Right hindlimb (tissue), 1 donor: ENCODE data around the gene RGS3.
A peak's percentile ranks its signal among the peaks of the same experiment; 100 is the strongest.
"Not testable (repeated sequence)": the region's sequence is repeated elsewhere in the genome, so short reads cannot be mapped to it uniquely, and the experiment has no call there.

Source experiments
- DNase-seq: peaks from one replicate; pipeline ENCODE4 v3.0.0-alpha.2; 2018

RGS3 gene

DNA sequence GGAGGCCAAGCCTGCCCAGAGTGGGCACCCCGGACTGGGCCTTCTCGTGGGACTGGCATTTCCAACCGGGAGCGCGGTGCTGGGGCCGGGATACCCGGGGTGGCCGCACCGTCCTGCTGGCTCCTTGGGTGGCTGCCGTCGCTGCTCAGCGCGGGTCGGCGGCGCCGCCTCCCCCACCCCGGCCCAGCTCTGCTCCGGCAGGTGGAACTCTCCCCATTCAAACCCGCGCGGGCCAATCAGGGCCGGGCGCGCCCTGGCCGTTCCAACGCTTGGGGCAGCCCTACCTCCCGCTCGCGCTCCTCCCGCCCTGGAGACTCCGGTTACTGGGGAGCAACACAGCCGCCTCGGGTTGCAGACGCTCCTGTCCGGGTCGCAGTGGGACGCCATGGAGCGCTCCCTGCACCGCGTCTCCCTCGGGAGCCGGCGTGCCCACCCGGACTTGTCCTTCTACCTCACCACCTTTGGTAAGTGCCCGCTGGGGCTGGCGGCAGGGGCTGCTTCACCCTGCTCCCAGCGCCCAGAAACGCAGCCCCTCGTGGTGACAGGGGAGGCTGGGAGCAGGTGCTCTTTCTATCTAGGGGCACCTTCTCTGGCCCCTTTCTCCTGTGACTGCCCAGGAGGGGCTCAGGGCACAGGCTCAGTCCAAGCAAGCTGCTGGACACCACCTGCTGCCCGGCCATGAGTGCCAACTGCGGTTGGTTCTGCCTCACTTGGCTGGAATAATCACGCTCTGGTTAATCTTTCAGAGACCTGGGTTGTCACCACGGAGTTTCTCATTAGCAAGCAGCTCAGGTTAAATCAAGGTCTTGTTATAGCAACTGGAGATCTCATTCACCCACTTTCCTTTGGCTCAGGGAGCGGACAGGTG is at the start of gene RGS3:
TSS of gene RGS3 (plus strand) at position 310 of the 868 bp plus-strand sequence. CDS start at position 386, 76 bp downstream.
- peak; percentile 61 for DNase-seq

DNA sequence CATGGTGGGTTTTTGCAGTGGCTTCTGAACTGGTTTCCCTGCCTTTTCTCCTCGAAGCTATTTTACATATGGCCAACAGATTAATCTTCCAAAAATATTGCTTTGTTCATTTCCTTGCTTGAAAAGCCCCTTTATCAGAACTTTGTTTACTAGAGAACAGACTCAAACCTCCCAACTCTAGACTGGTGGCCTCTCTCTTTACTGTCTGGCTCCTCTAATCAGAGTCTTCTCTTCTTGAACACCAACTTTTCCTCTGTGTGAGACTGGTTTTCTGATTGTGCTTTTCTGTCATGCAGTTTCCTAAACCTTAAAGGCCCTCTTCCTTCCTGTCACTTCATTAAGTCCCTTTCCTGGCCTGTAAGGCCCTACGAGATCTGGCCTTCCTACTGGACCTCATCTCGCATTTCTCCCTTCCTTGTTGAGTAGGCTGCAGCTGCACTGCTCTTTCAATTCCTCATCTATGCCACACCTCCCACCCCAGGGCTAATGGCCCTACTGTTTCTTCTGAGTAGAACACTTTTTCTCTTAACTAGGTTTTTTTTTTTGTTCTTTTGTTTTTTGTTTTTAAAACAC is 47.3 kb upstream of the RGS3 start:
- no peak for DNase-seq

DNA sequence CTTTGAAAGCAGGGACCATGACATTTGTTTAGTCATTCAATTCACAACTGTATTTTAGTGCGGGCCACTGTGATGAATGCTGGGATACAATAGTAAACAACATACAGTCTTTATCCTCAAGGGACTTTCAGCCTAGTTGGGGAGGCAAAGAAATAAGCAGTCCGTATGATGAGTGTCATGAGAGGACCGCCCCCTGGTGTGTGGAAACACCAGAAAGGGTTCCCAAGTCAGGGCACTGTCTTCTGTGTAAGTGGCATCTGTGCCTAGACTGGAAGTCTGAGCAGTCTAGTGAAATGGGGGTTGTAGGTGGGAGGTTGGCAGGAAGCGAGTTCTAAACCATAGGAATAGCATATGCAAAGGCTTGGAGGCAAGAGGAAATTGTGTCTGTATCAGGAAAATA is 46.2 kb upstream of the RGS3 start:
- DNase-seq: no peak

DNA sequence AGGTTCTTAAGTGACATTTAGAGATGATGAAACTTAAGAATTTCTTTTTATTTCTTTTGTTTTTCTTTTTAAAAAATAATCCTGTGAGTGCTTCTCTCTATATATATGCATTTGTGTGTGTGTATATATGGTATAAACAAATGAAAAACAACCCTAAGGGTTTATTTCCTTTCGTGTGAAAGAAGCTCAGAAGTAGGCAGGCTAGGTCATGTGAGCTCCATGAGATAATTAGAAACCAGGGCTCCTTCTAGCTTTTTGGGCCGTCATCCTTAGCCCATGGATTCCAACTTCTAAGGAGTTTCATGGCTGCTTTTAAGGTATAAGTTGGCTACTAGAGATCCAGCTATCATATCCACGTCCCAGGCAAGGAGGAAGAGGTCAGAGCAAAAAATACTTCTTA is 41.8 kb upstream of the RGS3 start:
- no peak for DNase-seq

DNA sequence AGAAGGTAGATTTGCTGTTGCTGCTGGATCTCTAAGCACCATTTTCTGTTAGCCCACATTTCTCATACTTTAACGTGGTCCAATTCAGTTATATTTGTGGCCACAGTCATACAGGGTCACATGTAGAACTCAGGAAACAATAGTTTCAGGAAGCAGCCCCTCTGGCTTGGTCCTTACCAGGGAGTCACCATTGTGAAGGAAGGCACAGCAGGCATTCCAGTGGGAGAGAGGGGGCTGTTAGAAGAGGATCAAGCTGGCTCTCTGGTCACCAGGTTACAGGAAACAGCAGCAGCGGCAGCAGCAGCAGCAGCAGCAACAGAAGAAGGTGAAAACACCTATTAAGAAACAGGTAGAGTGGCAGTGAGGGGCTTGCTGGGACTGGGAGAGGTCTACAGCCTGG is 38.5 kb upstream of the RGS3 start:
- no peak for DNase-seq

DNA sequence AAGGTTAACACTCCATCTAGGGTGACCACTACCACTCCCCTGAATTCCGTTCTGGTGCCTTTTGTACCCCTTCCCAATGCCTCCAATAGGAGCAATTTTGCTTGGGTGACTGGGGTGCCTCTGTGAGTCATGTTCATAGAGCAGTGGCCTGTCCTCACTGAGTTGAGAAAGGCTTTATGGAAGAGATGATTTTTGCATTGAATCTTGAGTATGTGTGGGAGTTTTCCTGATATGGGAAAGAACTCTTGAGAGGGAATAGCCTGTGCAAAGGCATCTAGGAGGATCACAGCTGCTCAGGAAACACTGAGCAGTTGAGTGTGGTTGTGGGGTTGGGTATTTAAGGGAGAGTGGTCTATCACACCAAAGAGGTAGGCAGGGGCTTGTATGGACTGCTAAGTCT is 36.8 kb upstream of the RGS3 start:
- DNase-seq: no peak

DNA sequence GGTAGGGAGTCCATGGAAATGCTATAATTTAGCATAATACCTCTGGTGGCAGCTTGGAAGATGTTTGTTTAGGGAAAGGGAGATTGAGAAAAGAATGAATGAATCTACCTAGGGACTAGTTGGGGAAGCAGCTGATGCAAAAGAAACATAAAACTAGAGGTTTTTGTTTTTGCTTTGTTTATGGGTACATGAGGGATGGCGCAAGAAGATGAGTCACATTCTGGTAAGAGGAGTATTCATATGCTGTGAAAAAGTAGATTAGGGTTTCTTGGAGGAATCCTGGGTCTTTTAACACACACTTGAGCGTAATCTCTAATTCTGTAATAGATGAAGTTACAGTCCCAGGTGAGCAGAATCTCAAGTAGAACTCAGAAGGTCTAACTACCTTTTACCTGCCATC is 35.9 kb upstream of the RGS3 start:
- no peak for DNase-seq

DNA sequence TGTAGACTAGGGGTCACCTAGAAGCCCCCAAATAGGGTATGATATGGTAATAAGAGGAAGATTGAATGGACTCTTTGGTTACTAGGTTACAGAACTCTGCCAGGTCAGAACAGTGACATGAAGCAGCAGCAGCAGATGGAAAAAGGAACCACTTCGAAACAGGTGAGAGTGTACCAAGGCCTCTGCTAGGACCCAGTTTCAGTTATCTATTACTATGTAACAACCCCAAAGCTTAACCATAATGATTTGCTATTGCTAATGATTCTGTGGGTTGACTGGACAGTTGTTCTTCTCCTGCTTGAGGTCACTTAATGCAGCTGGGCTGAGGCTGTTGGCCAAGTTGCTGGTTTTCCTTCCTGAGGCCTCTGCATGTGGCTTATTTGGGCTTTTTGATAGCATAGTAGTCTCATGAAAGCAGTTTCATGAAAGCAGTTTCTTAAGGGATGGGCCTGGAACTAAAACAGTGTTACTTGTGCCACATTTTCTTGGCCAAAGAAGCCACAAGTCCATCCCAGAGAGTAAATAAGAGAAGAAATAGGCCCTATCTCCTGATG is 35.4 kb upstream of the RGS3 start:
- DNase-seq: peak; percentile 39

DNA sequence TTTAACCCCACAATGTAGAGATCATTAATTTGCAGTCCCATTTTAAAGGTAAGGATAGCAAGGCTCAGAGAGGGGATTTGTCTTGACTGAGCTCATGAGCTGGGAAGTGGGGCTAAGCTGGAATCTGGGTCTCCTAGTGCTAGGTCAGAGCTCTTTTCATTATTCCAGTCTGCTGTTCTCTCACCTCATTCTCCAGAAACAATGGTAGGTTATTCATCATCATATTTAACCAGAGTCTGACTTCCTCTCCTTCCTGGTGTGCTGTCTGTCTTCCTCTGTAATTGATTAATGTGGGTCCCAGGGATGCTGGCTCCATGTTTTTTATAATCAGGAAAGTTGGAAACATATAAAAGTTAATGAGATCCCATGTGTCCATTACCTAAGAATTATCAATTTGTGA is 32.3 kb upstream of the RGS3 start:
- no peak for DNase-seq

DNA sequence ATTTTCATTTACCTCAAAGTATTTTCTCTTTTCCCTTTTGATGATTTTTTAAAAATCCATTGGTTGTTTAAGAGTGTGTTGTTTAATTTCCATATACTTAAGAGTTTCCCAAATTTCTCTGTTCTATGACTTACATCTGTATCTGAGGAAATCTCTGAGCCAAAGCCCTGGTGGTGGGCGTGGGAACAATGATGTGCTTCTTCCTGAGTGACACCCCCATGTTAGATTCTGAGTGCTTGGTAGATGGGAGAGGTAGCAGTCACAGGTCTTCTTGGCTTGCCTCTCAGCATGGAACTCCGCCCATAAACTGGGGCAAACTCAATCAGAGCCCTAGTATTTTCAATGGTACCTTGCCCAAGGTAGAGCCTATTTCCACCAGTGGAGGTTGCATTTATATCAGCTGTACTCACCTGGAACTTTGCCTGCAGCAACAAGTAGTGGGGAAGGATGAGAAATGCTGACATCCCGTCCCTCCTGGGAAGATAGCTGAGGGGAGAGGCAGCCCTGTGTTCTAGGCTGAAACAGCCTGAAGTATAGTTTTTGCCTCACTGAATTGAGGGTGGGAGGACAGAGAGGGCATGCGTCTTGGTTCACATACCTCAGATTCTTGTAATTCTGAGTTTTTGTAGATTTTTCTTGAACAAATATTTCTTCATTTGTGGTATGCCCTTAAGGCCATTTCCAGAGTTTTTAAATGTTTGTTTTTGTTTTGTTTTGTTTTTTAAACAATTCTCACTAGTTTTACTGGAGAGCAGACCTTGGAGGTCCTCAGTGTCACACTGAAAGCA is 26.6 kb upstream of the RGS3 start:
- no peak for DNase-seq

DNA sequence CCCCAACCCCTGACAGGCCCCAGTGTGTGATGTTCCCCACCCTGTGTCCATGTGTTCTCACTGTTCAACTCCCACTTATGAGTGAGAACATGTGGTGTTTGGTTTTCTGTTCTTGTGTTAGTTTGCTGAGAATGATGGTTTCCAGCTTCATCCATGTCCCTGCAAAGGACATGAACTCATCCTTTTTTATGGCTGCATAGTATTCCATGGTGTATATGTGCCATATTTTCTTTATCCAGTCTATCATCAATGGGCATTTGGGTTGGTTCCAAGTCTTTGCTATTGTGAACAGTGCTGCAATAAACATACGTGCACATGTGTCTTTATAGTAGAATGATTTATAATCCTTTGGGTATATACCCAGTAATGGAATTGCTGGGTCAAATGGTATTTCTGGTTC is 25.8 kb upstream of the RGS3 start:
- DNase-seq: not testable (repeated sequence)

DNA sequence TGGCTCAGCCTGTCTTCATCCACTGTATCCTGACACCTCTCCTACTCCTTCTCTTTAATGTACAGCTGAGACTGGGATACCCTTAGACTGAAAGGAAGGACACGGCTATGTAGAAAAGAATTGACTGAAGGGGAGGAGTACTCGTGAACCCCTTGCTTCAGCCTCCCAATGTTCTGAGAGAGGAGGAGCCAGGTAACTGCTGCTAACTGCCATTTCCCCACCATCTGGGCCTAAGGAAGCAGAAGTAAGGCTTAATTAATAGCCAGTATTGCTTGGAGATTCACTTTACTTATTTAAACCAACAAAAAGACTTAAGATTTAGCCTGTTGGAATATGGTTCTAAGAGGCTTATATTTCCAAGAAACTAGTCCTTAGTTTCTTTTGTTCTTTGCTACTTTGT is 18.8 kb upstream of the RGS3 start:
- DNase-seq: no peak

DNA sequence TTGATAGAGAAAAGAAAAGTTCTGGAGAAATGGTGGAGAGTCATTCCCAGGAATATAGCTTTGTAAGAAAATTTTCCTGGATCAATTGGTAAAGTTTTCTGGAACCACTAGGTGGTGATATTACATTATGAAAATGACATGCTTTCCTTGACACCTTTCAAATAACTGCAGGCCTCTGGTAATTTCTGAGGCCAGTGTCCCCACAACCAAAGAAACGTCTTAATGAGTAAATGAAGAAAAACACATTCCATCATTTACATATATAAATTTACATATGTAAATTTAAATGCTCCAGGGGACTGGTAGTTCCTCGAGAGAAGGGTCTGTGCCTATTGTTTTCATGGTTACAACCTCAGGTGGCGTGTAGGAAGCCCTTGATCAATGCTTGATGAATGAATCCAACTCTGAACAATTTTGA is 17.2 kb upstream of the RGS3 start:
- no peak for DNase-seq

DNA sequence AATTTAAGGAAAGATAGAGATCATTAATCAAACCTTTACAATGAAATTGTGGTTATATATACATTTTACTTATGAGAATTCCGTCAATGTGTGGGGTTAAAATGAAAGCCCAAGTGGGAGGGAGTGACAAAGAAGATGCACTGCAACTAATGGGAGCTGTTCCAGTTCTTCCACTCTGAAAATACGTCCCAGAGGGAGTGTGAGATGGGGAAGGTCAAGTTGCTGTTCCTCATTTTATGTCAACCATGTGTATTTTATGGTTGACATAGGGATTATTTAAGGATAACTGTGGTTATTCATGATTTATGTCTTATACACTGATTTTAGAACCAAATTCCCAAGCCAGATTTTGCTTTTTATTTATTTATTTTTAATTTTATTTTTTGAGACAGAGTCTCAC is 14.2 kb upstream of the RGS3 start:
- DNase-seq: no peak

DNA sequence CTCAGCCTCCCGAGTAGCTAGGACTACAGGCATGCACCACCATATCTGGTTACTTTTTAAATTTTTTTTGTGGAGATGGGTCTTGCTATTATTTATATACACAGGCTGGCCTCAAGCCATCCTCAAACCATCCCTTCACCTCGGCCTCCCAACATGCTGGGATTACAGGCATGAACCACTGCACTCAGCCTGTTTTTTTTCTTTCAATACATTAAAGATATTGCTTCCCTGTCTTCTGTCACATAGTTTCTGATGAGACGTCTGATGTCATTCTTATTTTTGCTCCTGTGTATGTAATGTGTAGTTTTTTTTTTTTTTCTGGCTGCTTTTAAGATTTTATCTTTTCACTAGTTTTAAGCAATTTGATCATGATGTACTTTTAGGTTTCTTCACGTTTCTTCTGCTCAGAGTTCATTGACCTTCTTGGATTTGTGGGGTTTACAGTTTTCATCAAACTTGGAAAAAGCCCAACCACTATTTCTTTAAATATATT is 11.4 kb upstream of the RGS3 start:
- DNase-seq: no peak

DNA sequence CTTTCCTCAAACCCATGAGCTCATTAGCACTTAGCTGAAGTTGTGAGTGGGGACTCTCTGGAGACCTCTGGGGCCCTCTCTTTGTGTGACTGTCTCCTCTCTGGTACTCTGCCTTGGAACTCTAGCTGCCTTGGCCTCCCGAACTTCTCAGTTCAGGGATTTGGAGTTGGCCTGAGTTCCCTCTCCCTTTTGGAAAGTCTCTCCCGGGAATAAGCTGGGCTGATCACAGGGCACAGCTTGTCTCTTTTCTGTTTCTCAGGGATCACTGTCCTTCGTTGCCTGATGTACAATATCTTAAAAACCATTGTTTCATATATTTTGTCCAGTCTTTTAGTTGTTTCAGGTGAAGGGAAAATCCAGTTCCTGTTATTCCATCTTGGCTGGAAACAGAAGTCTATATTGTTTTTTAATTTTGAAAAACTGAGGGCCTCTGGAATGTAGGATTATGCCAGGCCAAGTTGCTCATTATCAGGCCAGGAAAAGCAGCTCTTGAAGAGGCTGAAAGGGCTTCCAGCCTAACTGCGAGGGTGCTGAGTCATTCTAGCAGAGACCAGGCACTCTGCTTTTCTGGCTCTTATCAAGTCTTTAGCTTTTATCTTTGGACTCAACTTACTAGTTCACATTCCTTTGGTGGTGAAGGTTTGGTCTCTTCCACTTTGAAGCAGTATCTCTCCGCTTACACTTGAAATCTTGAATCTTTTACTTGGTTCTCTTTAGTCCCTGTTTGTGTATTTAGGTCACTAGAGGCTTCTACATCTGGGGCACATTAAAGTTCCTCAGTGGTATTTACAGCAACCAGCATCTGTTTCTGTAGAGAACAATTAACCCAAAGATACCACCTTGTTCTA is 8.4 kb upstream of the RGS3 start:
- DNase-seq: peak; percentile 35

DNA sequence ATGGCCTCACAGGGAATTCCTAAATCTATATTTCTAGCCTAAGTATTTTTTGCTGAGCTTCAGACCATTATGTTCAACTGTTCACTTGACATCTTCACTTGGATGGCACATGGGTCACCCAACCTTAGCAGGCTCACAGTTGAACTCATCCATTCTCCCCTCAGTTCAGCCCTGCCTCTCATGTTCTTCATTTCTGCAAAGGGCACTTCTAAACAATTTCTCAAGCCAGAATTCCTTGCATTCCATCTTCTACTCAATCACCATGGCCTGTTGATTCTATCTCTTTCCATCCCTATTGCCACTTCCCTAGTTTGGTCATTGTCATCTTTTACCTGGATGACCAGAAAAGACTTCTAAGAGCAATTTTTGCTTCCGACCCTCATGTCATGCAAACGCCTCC is 7.3 kb upstream of the RGS3 start:
- DNase-seq: no peak

DNA sequence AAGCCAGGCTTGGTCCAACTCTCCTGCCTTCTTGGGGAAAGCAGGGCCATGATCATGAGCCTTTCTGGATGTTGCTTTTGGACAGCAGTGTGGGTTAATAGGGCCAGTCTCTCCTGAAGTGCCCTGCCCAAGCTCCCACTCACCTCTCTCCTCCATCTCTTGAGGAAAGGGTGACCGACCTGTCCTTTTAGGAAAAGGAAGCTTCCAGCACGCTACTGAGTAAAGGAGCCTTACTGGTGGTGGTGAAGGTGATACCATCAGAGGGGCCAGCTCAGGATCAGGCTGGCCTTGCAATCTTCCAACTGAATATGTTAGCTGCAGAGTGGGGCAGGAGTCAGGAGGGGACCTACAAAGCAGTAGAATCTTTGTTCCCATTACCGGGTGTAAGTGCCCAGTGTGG is 2.2 kb upstream of the RGS3 start:
- DNase-seq: no peak

DNA sequence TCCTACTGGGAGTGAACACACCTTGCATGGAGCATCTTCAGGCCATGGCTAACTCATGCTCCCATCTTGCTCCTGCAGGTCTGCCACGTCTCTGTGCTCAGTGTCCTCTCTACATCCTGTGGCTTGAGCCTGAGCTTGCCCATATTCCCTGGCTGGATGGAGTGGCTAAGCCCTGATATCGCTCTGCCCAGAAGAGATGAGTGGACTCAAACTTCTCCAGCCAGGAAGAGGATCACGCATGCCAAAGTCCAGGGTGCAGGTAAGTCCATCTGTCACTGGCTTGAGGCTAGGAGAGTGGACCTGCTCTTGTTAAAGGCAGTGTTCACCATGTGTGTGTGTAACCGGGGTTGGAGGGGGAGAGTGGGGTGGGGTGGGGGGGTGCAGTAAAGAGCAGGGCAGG is 1.6 kb upstream of the RGS3 start:
- DNase-seq: no peak

DNA sequence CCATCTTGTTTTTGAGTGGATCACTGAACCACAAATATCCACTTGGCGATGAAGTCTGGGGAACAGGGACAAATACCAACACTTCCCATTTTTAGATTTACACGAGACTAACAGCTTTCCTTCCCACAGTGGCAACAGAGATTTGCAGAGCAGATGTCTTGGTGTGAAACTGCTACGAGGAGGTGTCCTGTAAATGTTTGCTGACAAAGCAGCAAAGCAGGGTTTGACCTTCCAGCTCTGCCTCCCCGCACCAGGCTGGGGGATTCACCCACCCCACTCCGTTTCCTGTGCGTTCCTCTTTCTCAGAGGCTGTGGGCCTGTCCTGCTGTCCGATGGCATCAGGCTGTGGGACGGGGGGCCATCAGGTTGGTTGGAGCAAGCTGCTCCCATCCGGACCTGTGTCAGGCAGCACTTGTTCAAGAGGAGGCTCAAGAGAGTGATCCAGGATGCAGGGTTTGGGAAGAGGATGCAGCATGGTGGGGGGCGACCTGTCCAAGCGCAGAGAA is 693 bp upstream of the RGS3 start:
- no peak for DNase-seq

DNA sequence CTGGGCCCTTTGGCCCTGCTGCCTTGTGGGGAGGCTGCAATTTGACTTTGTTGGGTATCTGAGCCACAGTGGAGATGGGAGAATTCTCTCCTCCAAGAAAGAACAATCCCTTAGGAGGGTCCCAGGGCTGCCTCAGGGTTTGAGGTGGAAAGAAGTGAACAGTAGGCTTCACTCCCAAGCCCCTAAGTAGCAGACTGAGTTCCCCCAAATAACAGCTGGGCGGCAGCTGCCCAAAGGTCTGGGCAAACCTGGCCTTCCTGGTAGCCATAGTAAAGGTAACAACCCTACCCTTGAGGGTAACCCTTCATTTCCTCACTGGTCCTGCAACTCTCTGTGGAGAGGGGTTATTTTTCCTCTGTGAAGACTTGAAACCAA is 746 bp downstream of the RGS3 start:
- no peak for DNase-seq

DNA sequence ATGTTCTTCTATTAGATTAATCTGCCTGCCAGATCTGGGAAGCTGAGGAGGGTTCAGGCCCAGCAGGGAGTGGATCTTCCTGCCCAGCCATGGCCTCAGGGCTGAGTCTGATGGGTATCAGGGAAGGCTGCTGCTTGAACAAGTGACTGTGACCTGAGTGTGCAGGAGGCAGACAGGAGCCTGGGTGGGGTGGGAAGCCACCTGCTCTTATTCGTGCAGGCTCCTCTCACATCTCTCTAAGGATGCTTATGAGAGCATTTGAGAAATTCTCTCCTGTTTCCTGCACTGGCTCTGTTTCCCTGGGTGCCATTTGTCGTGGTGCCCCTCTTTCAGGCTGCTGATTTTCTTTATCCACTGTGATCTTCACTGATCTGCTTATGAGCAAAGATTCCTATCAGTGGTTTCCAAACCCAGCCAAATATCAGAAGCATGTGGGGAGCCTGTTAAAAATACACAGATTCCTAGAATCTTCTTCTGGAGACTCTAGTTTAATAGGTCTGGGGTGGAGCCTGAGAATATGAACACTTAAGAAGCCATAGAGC is 2.1 kb downstream of the RGS3 start:
- no peak for DNase-seq
